Limb (tissue), 2 donors: ENCODE data around the gene DPYD.

ENCODE experiments used
- DNase-seq, 2 donors: peaks; one replicate each; pipeline ENCODE4 v3.0.0-alpha.2; 2016; ENCODE audit errors: extremely low spot score in 2 of 2

The DPYD gene

DNA sequence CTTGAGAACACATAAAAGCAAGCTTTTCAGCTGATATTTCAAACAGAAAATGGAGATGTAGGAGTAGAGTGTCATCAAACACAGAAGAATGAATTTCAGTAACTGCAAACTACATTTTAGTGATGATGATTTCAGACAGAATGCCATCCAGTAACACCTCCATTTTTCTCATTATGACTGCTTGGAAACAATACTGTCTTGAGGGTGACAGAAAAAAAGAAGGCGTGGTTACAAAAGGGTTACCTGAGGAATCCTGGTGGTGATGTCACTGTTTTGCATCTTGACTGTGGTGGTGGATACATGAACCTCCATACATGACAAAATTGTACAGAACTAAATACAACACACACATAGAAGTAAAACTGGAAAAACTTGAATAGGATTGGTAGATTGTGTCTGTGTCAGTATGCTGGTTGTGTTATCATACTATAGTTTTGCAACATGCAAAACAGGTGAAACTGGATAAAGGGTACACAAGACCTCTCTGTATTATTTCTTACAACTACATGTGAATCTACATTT, 823.4 kb downstream of the DPYD start:
- DNase-seq: no peak

DNA sequence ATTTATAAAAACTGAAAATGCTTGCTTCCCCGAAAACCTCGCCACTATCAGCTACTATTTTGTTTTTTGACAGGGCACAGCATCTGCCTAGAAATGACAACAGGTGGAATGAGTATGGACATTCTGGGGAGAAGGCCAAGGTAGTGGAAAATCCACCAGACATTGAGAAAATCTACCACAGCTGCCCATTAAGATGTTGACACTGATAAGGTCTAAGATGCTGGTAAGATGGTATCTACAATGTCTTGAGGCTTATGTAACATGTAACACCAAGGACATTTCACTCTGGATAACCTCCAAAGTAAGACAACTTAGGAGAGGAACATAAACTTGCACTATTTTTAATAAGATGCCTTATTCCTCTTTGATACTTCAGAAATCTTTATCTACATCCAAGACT, 825.1 kb downstream of the DPYD start:
- DNase-seq: no peak

DNA sequence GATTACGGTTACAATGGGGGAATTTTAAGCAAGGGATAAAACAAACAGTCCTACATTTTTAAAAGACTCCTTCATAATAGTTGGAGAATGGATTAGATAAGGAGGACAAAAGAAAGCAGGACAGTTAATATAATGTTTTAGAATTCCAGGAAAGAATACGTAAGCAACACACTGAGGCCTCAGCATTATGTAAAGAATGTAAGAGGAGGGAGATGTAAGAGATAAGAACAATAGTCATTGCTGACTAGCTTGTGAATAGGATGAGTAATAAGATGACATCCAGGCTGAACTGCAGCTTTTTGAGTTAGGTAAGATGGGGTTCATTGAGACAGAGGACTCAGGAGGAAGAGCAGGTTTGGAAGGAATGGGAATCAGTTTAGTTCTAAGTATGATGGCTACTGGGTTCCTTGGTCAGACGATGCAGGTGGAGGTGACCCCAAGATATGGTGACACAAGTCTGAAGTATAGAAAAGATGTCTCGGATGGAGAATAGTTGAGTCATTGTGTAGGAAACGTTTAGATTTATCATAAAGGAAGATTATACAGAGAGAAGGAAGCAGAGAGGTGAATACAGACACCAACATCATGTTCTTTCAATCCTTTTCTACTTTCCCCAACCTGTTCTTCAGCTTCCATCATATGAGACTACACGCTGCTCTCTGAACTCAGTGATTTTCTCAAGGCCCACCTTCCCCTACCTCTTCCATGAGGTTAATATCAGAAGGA, 826.4 kb downstream of the DPYD start:
- DNase-seq: no peak

DNA sequence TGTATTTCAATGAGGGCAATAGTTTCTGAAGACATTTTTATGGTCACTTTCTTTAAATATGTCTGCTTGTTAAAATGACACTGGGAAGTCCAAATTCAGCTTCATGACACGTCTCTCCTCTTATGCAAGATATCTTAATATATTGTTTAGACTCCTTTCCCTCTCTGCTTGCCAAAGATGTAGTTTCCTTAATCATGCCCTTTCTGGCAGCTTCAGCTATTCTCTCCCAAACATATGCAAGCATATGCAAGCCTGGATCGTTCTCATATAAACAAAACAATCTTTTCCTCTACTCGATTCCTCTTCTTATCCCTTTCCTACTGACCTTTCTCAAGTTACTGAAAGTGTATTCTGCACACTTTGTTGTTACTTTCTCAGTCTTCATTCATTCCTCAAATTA, 827.1 kb downstream of the DPYD start:
- DNase-seq: no peak

DNA sequence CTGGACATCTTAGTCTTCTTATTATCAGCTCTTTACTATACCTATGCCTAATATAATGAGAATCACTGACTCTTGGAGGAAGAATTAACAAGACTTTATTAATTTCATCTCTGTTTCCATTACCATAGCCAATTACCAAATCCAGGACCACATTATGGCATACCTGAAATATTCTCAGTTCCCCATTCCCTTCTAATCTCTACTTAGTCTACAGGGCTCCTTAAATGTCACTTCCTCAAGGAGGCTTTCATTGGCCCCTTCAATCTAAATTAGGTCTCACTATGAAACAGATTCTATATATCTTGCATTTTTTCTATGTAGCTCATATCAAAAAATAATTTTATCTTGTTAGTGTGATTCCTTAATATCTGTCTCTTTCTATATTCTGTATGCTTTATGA, 828.0 kb downstream of the DPYD start:
- DNase-seq: no peak

DNA sequence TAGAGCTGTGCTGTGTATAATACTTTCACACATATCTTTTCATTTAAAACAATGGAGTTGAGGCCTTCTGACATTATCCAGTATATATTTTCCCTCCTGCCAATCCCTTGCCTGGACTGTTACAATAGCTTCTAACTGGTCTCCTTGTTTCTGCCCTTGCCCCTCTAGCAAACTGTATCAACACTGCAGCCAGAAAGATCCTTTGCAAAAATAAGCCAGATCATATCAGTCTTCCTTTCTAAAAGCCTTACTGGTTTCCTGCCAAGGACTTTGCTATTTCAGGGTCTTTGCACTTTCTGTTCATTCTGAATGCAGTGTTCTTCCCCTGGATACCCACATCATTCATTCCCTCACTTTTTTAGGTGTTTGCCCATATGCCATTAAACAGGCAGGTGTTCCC, 829.2 kb downstream of the DPYD start:
- no peak for DNase-seq

DNA sequence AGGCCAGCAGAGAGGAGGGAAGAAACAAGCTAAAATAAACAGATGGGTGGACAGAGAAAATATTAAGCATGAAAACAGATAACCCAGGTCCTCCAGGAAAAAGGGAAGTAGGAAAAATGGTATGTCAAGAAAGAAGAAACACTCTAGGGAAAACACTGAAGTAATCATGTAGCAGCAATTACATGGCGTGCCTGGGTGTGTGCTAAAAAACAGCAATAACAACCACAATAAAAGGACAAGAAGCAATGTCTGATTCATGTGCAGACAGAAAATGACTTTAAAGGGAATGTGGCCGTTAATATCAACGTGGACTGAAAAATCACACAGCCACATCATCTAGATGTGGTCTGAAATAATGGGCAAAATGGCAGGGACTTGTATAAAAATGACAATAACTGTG, 829.6 kb downstream of the DPYD start:
- no peak for DNase-seq

DNA sequence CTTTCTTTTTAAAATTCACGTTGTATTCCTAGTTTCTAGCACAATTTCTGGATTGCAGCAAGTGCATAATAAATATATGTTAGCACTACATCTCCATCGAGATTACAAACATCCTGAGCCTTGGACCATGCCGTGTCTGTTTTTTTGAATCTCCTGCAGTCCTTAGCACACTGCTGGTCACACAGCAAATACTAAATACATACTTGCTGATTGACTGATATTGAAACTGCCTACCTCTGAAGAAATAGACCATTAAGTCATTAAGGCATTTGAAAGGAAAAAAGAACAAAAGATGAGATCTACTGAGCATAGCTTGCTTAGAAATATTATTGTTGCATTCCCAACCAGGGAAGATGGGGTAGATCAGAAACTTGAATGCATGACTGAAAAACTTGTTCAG, 830.1 kb downstream of the DPYD start:
- no peak for DNase-seq

DNA sequence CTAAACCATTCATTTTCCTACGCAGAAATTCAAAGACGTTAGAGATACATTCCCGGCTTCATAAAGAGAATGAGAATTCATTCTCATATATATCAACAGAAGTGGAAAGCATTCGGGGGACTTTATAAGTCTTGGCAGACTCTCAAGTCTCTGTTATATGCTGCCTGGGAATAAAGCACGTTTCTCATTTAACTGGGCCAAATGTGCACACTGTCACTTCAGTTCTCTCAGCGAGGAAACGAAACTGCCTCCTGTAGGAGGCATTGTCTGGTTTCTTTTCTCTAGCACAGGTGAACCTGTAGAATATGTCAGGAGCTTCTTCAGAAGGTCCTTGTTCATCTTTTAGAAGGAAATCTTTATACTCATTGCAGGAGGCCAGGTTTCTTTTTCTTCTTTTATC, 831.7 kb downstream of the DPYD start:
- DNase-seq: peak in 1 of 2 donors; percentile 38

DNA sequence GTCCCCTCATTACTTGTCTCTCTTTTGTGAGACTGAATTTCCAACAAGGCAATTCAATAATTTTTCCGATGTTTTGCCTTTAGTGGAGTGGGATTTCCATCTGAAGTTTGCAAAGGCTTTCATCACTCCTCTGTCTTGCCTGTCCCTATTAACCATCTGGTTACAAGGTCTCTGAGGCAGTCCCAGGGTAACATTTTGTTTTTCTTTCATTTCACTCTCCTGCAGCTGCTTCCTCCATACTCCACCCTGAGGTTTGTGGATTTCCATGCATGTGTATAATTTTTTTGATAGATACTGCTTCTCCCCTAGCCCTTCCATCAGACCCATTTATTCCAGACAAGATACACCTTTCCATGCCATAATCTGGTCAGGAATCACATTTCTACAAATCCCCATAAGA, 832.4 kb downstream of the DPYD start:
- no peak for DNase-seq

DNA sequence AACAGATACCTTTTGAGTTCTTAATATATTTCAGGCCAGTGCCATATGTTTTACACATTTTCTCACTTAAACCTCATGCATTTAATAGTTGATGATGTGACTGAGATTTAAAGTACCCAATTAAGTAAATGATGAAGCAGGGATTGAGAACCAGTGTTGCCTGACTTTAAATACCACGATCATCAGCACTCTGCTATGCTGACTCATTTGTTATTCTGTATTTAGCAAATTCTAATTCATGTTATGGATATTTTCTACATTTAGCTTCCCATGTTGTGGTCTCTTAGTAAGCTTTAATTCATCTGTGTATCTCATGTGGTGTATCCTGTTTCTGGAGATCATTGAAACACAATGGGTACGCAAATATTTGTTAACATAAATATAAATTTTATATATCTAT, 836.3 kb downstream of the DPYD start:
- no peak for DNase-seq

DNA sequence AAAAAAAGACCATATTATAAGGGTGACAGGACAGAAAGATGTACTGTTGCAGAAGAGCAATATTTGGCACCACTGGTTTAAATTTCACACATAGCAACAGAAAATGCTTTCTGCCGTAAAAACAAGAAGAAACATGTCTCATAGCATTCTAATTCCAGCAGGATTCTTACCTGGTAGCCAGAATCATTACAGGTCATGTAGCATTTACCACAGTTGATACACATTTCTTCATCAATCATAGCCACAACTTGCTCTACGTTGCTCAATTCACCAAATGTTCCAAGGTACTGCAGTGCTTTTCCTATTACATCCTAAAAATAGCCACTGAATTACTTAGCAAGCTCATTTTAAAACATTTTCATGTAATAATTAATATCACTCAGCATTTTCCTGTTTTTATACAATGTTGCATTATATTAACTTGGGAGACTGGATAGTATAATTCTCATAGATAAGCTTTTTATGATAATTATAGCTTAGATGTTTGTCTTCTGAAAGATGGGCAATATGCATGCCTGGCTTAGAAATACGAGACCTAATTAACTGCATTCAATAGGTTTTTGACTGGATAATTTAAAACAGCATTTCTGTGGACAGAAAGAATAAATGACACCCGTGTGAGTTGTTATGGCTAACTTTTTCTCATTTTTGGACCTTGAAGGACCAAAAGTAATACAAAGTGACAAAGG, 838.5 kb downstream of the DPYD start:
- DNase-seq: no peak

DNA sequence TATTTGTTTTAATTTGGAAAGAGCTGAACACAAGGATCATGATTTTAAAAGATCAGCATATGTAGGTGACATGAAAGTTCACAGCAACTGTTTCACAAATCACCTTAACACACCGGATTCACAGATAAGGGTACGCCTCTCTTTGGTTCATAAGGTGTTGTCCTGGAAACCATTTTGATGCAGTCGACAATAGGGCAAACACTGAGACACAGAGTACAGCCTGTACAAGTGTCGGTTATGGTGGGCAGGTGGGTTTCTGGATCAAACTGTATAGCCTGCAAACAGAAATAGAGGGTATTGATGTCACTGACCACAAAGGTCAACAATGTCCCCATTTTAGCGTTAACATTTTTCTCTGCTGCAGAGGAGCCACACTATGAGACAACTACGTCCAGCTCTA, 842.0 kb downstream of the DPYD start:
- DNase-seq: no peak

DNA sequence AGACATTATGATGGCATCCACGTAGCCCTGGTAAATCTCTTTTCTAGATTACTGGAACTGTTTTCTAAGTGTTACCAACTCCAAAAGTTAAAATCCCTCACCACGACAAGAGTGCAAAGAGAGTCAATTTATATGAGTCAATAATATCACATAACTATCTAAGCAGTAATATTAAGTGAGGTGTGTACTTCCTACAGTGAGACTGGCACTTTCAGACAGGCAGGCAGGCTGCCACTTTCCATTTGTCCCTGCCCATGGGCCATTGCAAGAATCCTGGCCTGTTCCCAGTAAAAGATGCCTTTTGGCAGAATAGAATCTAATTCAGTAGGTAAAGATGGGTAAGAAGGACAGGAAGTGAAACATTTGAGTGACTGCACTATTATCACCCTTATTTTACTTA, 843.6 kb downstream of the DPYD start:
- no peak for DNase-seq

DNA sequence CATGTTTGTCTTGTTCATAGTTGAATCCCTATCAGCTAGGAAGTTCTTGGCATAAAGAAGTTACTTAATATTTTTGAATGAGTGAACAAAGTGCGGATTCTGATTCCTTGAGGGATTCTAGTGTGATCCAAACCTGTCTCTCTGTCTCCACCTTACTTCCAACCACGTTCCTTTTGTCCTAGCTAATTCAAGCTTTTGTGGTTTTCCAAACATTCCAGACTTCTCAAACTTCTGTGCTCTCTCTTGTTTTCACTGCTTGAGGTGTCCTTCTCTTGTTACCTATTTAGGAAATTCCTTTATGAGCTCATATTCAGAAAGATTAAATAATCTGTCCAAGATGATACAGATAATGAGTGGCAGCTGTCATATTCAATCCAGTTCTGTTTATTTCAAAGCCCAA, 846.1 kb downstream of the DPYD start:
- DNase-seq: no peak

DNA sequence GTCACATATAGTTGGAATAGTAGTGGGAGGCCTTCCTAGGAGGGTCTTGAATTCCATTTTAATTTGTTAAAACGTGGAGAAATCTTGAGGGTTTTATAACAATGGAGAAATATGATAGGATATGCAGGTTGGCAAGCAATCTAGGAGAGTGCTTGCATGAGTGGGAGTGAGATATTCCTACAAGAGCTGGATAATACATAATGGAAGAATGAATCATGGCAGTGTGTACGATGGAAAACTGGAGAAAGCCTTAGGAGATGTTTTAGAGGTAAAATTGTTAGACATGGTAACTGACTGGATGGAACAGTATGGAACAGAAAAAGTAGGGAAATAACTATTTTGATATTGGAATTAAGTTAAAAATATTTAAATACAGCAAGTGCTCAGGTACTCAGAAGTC, 846.9 kb downstream of the DPYD start:
- DNase-seq: no peak

DNA sequence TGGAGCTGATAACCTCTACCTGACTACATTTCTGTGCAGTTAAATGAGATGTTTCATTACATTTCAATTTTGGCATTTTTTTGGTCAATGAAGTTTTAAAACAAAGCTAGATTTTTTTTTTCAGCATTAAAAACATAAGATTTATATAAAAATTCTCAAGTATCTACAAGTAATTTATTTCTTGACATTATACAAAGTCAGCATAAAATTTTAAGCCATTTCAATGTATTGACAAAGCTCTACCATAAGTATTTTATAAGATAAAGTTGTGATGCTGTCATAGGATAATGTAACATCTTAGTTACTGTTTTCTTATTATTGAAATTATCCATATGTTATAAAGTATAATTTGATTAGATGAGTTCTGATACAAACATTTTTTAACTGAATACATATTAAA, 847.7 kb downstream of the DPYD start:
- DNase-seq: no peak

DNA sequence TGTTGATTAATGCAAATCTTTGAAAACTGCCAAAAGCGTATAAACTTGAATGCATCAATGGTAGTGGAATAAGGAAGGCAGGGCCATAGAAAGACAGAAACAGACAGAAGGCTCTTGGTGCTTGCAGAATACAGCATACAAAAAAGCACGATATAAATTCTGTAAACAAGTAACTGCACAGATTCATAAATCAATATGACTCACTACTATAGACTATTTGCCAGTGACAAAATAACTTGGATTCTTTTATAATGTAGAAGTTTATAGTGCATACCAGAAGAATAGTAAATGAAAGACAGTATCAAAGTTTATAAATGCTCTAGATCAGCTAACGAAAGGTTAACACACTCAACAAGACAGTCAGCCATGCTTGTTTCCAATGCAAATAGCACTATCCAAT, 849.7 kb downstream of the DPYD start:
- DNase-seq: no peak

DNA sequence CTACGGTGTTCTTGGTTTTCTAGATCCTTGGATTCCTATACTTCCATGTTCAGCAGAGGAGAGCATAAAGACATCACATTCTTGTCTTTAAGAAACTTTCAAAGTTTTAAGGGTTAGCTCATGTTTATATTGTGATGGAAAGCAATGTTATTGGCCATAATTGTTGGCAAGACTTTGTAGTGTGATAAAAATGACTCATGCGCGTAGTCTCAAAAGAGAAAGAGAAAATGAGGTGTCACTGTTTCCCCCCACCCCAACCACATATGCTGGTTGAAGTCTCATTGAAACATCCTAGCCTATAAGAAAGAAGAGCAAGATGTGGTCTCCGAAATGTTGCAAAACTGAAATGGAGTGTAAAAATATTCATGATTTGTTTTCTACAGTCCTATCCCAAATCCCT, 850.5 kb downstream of the DPYD start:
- DNase-seq: no peak

DNA sequence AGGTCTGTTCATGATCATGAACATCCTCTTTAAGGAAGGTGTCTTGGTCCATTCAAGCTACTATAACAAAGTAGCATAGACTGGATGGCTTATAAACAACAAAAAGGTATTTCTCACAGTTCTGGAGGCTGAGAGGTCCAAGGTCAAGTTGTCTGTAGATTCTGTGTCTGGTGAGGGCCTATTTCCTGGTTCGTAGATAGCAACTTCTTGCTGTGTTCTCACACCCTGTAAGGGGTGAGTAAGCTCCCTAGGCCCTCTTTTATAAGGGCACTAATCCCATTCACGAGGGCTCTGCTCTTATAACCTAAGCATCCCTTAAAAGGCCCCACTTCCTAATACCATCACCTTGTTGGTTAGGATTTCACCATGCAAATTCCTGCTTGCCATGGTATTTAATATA, 851.5 kb downstream of the DPYD start:
- no peak for DNase-seq

DNA sequence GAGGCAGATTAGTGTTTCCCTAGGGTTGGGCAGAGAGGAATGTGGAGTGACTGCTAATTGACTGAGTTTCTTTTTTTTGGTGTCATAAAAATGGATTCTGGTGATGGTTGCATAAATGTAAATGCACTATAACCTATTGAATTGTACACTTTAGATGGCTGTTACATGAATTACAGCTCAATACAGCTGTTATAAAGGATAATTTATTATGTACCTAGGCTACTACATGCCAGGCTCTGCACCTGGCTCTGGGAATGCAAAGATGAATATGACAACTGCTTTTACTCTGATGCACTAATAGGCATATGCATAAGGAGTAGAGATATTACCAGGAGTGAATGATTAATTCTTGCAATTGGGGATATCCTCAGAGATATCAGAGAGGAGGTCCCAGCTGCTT, 854.0 kb downstream of the DPYD start:
- DNase-seq: no peak

DNA sequence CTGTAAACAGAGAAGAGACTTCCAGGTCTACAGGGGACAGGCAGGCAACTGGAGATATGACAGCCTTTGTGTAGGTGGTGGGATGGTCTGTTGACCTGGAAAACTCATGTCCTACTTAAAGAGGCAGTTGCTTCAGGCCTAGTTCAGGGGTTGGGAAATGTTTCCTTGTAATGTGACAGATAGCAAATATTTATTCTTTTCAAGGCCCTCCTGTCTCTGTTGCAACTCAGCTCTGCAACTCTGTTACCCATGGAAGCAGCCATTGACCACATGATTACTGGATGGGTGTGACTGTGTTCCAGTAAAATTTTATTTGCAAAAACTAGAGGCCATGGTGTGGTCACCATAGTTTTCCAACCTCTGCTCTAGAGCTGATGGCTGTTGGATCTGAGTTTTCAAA, 857.3 kb downstream of the DPYD start:
- no peak for DNase-seq

DNA sequence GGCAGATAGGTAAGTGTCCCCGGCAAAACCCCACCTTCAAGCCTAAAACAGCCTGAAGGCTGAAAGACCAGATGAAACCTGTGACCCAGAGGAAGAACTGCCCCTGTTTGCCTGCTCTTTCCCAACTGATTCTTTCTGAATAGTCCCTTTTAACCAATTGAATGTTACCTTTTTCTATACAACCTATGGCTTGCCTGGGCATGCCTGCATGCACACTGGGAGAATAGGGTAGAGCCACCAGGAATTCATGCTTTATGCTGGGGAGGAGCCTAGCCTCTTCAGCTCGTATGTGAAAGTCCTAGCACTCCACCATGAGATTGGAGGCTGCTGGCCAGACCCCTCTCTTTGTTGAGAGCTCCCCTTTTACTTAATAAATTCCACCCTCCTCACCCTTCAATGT, 859.2 kb downstream of the DPYD start:
- DNase-seq: no peak
